Muscle of leg (tissue), 11 donors: ENCODE data around the gene DIP2B. TPM values are rescaled to one million over a fixed set of nuclear protein-coding genes. Genes with fewer than 3 reads are reported as not detected.

Experiments
- DNase-seq: peaks from one replicate; pipeline ENCODE4 v3.0.0; 2013
- H3K27ac ChIP-seq: one replicate; pipeline ENCODE4 v1.5.1; 2013; ENCODE audit warnings: mild to moderate bottlenecking, low read length, control low read depth
- H3K27me3 ChIP-seq: one replicate; pipeline ENCODE4 v1.6.1; 2013; ENCODE audit warnings: low read length; ENCODE audit not compliant: control insufficient read depth, insufficient read depth
- H3K36me3 ChIP-seq: one replicate; pipeline ENCODE4 v1.6.1; 2013; ENCODE audit warnings: low read length; ENCODE audit not compliant: control insufficient read depth, insufficient read depth
- H3K4me1 ChIP-seq: one replicate; pipeline ENCODE4 v1.6.1; 2013; ENCODE audit warnings: low read length; ENCODE audit not compliant: control insufficient read depth, insufficient read depth
- H3K4me3 ChIP-seq: one replicate; pipeline ENCODE4 v1.5.1; 2013; ENCODE audit warnings: low read length, control low read depth
- H3K9me3 ChIP-seq: replicated peaks from 2 replicates; pipeline ENCODE4 v1.6.1; 2013; ENCODE audit warnings: low read depth, low read length; ENCODE audit not compliant: control insufficient read depth
- WGBS: methylation state at CpG from one replicate; pipeline ENCODE4 v1.1.5; 2013; ENCODE audit warnings: missing lambda C conversion rate; ENCODE audit not compliant: insufficient coverage; 5-methylcytosine and 5-hydroxymethylcytosine counted together
- polyA plus RNA-seq, 8 donors: library from polyadenylated mRNA; unstranded; fragments of 120-200 nt; gene quantifications; one replicate each; pipeline versions ENCODE4 v1.2.1 to v1.2.3, GENCODE V29; 2013; ENCODE audit warnings: inconsistent platforms in 1 of 8, low replicate concordance in 1 of 8; ENCODE audit not compliant: insufficient read length in 8 of 8, insufficient read depth in 1 of 8
- total RNA-seq: library from RNA; stranded (reverse); fragments of 120-200 nt; gene quantifications from one replicate; pipeline ENCODE4 v1.2.4, GENCODE V29; 2013

The DIP2B gene
- total and polyA plus RNA-seq, 9 donors: 13.2 to 27.2 (median 21.2) TPM

- Histone ChIP-seq H3K27me3 (no peaks in the 10 kb centered on the region), H3K9me3 (no peaks in the 10 kb centered on the region), H3K4me1 (no peaks in the 10 kb centered on the region), H3K36me3 (peaks cover 11% of the 10 kb centered on the region), H3K4me3 (no peak overlapping the region), H3K27ac (no peak overlapping the region)
- WGBS: 43% methylated on average over 1 of the region's 1 CpG
- DNase-seq: peak; percentile 56
These were observed 137.3 kb downstream of the DIP2B start for GRCh38 chr12:50642035-50642451.

DNA sequence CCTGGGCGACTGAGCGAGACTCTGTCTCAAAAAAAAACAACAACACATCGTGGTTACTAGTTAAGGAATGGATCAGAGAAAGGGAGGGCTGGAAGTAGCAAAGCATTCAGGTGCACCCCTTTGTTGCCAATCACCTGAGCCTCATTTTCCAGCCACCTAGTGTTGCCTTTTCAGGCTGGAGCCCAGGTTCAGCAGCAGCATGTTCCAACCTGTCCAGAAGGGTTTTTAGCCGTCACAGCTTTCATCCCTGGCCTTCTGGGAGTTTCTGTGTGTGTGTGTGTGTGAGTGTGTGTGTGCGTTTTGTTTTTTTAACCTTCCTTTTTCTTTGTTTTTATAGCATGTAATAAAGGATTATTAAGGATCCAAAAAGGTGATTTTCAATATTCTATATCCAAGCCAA, 138.0 kb downstream of the DIP2B start:
- Histone ChIP-seq H3K27me3 (no peaks in the 10 kb centered on the region), H3K4me3 (no peak overlapping the region), H3K4me1 (no peaks in the 10 kb centered on the region), H3K27ac (no peak overlapping the region), H3K9me3 (no peaks in the 10 kb centered on the region), H3K36me3 (peaks cover 14% of the 10 kb centered on the region)
- WGBS: 93% methylated on average over 3 of the region's 5 CpGs
- no peak for DNase-seq

GRCh38 chr12:50647031-50647430, 142.2 kb downstream of the DIP2B start:
- Histone ChIP-seq H3K9me3 (no peaks in the 10 kb centered on the region), H3K4me3 (no peak overlapping the region), H3K4me1 (no peaks in the 10 kb centered on the region), H3K27ac (no peak overlapping the region), H3K36me3 (peaks cover 10% of the 10 kb centered on the region), H3K27me3 (no peaks in the 10 kb centered on the region)
- WGBS: 100% methylated on average over 1 of the region's 8 CpGs
- no peak for DNase-seq

GRCh38 chr12:50647479-50647878, 142.7 kb downstream of the DIP2B start:
- H3K4me3 ChIP-seq: no peak overlapping the region
- H3K9me3 ChIP-seq: no peaks in the 10 kb centered on the region
- DNase-seq: no peak
- no peaks in the 10 kb centered on the region for H3K27me3 ChIP-seq
- 90% methylated on average over 2 of the region's 2 CpGs for WGBS
- no peak overlapping the region for H3K27ac ChIP-seq
- H3K36me3 ChIP-seq: peaks cover 10% of the 10 kb centered on the region
- H3K4me1 ChIP-seq: no peaks in the 10 kb centered on the region

GRCh38 chr12:50650285-50650684, 145.5 kb downstream of the DIP2B start:
- DNase-seq: no peak
- 100% methylated on average over 1 of the region's 3 CpGs for WGBS

DNA sequence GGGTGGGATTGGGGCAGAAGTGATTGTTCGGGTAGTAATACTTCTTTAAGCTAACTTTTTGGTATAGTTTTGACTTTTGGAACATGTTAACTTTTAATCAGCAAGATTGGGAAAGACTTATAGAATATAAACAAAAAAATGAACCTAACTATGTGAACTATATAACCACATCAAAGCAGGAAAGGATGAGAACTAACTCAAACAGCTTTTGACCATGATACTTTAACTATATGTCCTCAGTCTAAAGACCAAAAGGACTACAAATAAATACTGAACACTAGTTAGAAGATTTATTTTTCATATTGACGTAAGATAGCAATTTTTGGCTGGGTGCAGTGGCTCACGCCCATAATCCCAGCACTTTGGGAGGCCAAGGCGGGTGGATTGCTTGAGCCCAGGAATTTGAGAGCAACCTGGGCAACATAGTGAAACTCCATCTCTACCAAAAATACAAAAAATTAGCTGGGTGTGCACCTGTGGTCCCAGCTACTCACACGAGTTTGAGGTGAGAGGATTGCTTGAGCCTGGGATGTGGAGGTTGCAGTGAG, 150.7 kb downstream of the DIP2B start:
- H3K36me3 ChIP-seq: peaks cover 4% of the 10 kb centered on the region
- WGBS: no CpG with 5 or more reads among the region's 5 CpGs
- H3K27ac ChIP-seq: no peak overlapping the region
- no peak overlapping the region for H3K4me3 ChIP-seq
- no peaks in the 10 kb centered on the region for H3K4me1 ChIP-seq
- no peak for DNase-seq
- no peaks in the 10 kb centered on the region for H3K27me3 ChIP-seq
- no peaks in the 10 kb centered on the region for H3K9me3 ChIP-seq

More at GRCh38 chr12:50650285-50650684, 145.5 kb downstream of the DIP2B start:
- Histone ChIP-seq H3K36me3 (peaks cover 3% of the 10 kb centered on the region), H3K27ac (no peak overlapping the region), H3K4me1 (no peaks in the 10 kb centered on the region), H3K27me3 (no peaks in the 10 kb centered on the region), H3K9me3 (no peaks in the 10 kb centered on the region), H3K4me3 (no peak overlapping the region)

DNA sequence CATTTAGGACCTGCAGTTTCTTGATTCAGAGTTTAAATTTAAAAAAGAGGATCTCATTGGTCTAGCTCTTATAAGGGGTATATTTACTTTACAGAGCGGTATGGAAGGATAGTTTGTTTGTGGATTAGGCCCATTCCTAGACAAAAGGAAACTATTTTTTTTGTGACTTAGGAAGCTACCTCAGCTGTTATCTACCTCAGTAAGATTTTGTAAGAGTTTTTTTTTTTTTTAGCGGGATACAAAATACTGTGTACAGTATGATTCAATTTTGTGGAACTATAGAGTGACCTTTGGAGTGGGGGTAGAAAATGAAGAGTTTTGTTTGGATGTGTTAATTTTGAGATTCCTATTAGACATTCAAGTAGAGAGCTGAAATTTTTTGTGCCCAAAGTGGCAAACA, 154.5 kb downstream of the DIP2B start:
- Histone ChIP-seq H3K27me3 (no peaks in the 10 kb centered on the region), H3K4me1 (peaks cover 3% of the 10 kb centered on the region), H3K27ac (no peak overlapping the region), H3K9me3 (no peaks in the 10 kb centered on the region), H3K36me3 (peaks cover 4% of the 10 kb centered on the region), H3K4me3 (no peak overlapping the region)
- no CpG with 5 or more reads among the region's 2 CpGs for WGBS
- no peak for DNase-seq

- Histone ChIP-seq H3K27me3 (no peaks in the 10 kb centered on the region), H3K4me1 (peaks cover 3% of the 10 kb centered on the region), H3K4me3 (no peak overlapping the region), H3K36me3 (peaks cover 4% of the 10 kb centered on the region), H3K27ac (no peak overlapping the region), H3K9me3 (no peaks in the 10 kb centered on the region)
- WGBS: 100% methylated on average over 1 of the region's 6 CpGs
- DNase-seq: no peak
These were observed 155.1 kb downstream of the DIP2B start for GRCh38 chr12:50659690-50660424.

DNA sequence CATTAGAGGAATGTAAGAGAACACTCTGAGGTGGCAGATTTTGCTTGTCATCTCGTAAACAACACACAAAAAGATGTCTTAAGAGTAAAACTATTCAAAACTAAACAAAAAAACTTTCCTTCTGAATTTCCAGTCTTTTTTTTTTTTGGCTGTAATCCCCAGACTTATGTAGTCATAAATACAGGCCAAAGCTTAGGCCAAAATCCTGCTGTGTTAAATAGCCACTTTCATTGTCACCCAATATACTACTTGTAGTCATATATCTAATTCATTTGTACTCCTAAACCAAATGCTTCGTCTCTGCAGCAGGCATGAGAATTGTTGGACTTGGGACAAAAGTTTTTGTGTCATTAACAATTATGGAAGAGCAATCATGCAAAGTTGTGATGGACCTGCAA, 155.6 kb downstream of the DIP2B start:
- no CpG with 5 or more reads among the region's 2 CpGs for WGBS
- H3K36me3 ChIP-seq: peaks cover 4% of the 10 kb centered on the region

GRCh38 chr12:50661300-50662115, 156.7 kb downstream of the DIP2B start:
- Histone ChIP-seq H3K27me3 (no peaks in the 10 kb centered on the region), H3K27ac (peak overlapping the region; percentile 57), H3K36me3 (peaks cover 4% of the 10 kb centered on the region), H3K9me3 (no peaks in the 10 kb centered on the region), H3K4me1 (peaks cover 3% of the 10 kb centered on the region), H3K4me3 (no peak overlapping the region)
- DNase-seq: peak; percentile 24
- WGBS: no CpG with 5 or more reads among the region's 7 CpGs

More for the DNA sequence above, 155.6 kb downstream of the DIP2B start:
- no peak for DNase-seq
- no peaks in the 10 kb centered on the region for H3K9me3 ChIP-seq
- H3K27ac ChIP-seq: no peak overlapping the region
- no peaks in the 10 kb centered on the region for H3K27me3 ChIP-seq
- H3K4me1 ChIP-seq: peaks cover 3% of the 10 kb centered on the region
- no peak overlapping the region for H3K4me3 ChIP-seq
